ENCODE measurements around the gene TTC12.

TTC12 gene

GRCh38 chr11:113375402-113375801, 61.0 kb downstream of the TTC12 start:
- no peak for DNase-seq (ENCODE audit: low read depth, low spot score)

- no peak for DNase-seq (ENCODE audit: low read depth, low spot score)
These were observed 61.8 kb downstream of the TTC12 start for GRCh38 chr11:113376156-113376555.

- peak; percentile 28 for DNase-seq (ENCODE audit: low read depth, low spot score)
These were observed 63.5 kb downstream of the TTC12 start for GRCh38 chr11:113377681-113378412.

GRCh38 chr11:113378692-113379091, 64.3 kb downstream of the TTC12 start:
- DNase-seq (ENCODE audit: low read depth, low spot score), result no peak

- DNase-seq (ENCODE audit: low read depth, low spot score), result no peak
These were observed 67.7 kb downstream of the TTC12 start for GRCh38 chr11:113382121-113382520.

GRCh38 chr11:113384551-113384950, 70.2 kb downstream of the TTC12 start:
- peak; percentile 80 for DNase-seq (ENCODE audit: low read depth, low spot score)

- DNase-seq (ENCODE audit: low read depth, low spot score), result no peak
These were observed 71.4 kb downstream of the TTC12 start for GRCh38 chr11:113385749-113386148.

- DNase-seq (ENCODE audit: low read depth, low spot score), result no peak
These were observed 72.5 kb downstream of the TTC12 start for GRCh38 chr11:113386866-113387265.

- DNase-seq (ENCODE audit: low read depth, low spot score), result peak; percentile 79
These were observed 73.3 kb downstream of the TTC12 start, which contains the start of gene ANKK1 for GRCh38 chr11:113387605-113388211. ANKK1 (plus strand) TSS chr11:113387779; CDS start chr11:113387885, 106 bp downstream.

GRCh38 chr11:113389272-113389671, 74.9 kb downstream of the TTC12 start:
- no peak for DNase-seq (ENCODE audit: low read depth, low spot score)

- DNase-seq (ENCODE audit: low read depth, low spot score), result no peak
These were observed 78.0 kb downstream of the TTC12 start for GRCh38 chr11:113392236-113392921.

- no peak for DNase-seq (ENCODE audit: low read depth, low spot score)
These were observed 79.2 kb downstream of the TTC12 start for GRCh38 chr11:113393501-113393985.

GRCh38 chr11:113394919-113395318, 80.5 kb downstream of the TTC12 start:
- no peak for DNase-seq (ENCODE audit: low read depth, low spot score)

GRCh38 chr11:113395782-113396336, 81.5 kb downstream of the TTC12 start:
- no peak for DNase-seq (ENCODE audit: low read depth, low spot score)

GRCh38 chr11:113396690-113397089, 82.3 kb downstream of the TTC12 start:
- DNase-seq (ENCODE audit: low read depth, low spot score), result no peak

GRCh38 chr11:113397212-113397611, 82.8 kb downstream of the TTC12 start:
- no peak for DNase-seq (ENCODE audit: low read depth, low spot score)

GRCh38 chr11:113397821-113398220, 83.4 kb downstream of the TTC12 start:
- DNase-seq (ENCODE audit: low read depth, low spot score), result no peak

GRCh38 chr11:113398669-113399430, 84.5 kb downstream of the TTC12 start:
- no peak for DNase-seq (ENCODE audit: low read depth, low spot score)

- DNase-seq (ENCODE audit: low read depth, low spot score), result no peak
These were observed 86.3 kb downstream of the TTC12 start for GRCh38 chr11:113400631-113401230.

GRCh38 chr11:113401718-113402117, 87.3 kb downstream of the TTC12 start:
- DNase-seq (ENCODE audit: low read depth, low spot score), result no peak

GRCh38 chr11:113404859-113405430, 90.6 kb downstream of the TTC12 start:
- no peak for DNase-seq (ENCODE audit: low read depth, low spot score)

Data from ELF-1 (cell line).